Endothelial cell of coronary artery (primary cell): ENCODE measurements around the gene GDI1. TPM values are rescaled to one million over a fixed set of nuclear protein-coding genes. Genes with fewer than 3 reads are reported as not detected.

ENCODE experiments used
- total RNA-seq: library from RNA; depleted of rRNA; stranded (reverse); fragments of >200 nt; gene quantifications from 2 replicates; pipeline ENCODE4 v1.2.3, GENCODE V29; 2014

Gene GDI1
- 64.1 and 110 TPM in 2 replicates for total RNA-seq

DNA sequence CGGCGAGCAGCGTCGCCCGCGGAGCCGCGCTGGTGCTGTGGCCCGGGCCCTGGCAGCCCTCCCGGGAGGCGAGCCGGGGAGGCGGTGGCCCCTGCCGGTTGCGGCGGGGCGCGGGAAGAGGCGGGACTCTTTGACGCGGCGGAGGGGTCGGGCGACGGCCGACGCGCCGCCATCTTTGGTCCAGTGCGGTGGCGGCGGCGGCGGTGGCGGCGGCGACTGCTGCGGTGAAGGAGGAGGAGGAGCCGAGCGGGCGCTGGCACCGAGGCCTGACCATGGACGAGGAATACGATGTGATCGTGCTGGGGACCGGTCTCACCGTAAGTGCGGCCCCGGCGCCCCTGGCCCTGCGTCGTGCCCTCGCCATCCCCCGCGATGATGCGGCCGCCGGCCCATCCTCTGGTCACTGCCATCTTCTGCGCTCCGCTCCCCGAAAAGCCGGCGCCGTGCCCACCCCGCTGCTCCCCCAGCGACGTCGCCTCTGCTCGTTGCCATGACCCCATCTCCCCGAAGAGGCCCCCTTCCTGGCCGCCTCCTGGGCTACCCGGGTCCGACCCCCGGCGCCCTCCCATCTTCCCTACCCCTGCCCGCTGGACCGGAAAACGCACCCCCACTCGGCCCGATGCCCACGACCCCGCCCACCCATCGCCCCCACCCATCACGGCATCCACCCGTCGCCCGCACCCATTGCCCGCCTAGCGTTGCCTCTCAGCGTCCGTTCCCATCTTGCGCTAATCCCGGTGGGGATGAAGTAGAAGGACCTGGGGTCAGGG lies at the start of gene GDI1:
TSS of gene GDI1 (plus strand) at position 172 of the 770 bp plus-strand sequence. CDS start at position 273, 101 bp downstream.

DNA sequence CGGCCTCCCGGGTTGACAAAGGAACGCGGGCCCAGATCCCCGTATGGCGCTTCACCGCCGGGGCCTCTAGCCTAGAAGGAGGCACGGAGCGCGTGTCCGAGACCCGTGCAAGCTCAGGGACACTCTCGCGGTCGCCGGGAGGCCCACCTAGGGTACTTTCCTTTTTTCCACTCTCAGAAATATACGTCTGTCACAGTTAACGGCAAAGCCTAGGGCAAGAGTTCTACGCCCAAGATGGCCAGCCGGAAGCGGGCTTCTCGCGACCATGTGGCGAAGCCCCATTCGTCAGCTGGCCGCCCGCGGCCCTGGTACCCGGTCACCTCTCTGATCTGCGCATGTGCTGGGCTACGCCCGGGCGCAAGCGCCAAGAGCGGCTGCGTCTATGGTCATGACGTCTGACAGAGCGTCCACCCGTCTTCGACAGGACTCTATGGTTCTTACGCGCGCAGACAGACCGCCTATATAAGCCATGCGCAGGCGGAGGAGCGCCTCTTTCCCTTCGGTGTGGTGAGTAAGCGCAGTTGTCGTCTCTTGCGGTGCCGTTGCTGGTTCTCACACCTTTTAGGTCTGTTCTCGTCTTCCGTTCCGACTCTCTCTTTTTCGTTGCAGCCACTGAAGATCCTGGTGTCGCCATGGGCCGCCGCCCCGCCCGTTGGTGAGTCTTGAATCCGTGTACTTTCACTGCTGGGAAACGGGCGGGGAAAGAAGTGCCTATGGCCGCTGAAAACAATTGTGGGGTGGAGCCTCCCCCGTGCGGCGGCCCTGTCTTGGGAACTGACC lies 38.9 kb upstream of the GDI1 start, which contains the start of gene RPL10:
TSS of gene RPL10 (plus strand) at position 490 of the 780 bp plus-strand sequence. CDS start at position 633, 143 bp downstream.

GRCh38 chrX:154409222-154409871 lies 27.6 kb upstream of the GDI1 start, which contains the start of gene DNASE1L1:
DNASE1L1 (minus strand) TSS chrX:154409254; CDS start chrX:154405568, 3,686 bp downstream.

DNA sequence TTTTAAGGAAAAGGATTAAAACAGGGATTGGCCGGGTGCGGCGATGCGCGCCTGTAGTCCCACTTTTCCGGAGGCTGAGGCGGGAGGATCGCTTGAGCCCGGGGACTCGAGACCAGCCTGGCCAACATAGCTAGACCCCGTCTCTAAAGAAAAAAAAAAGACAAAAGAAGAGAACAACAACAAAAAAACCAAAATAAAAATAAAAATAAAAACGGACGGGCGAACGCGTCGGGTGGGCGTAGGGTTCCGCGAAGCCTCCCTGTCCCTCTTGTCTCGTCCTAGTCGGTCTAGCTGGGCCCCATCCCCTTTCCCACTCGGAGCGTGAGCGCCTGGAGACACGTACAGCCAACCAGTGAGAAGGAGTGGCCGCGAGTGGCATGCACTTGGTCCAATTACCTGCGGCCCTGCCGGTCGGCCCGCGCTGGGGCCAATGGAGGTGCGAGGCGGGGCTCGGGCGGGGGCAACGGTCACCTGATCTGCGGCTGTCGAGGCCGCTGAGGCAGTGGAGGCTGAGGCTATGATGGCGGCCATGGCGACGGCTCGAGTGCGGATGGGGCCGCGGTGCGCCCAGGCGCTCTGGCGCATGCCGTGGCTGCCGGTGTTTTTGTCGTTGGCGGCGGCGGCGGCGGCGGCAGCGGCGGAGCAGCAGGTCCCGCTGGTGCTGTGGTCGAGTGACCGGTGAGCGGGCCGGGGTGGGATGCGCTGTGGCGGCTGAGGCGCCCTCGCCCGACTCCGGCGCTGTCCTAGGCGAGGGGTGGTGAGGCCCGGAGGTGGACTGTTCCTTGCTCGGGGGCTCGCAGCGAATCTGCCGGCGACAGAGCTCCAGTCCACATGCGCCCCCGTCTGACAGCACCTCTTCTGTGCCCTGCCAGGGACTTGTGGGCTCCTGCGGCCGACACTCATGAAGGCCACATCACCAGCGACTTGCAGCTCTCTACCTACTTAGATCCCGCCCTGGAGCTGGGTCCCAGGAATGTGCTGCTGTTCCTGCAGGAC lies 8.5 kb upstream of the GDI1 start, which contains the start of gene ATP6AP1:
TSS of gene ATP6AP1 (plus strand) at position 502 of the 996 bp plus-strand sequence. CDS start at position 518, 16 bp downstream.

DNA sequence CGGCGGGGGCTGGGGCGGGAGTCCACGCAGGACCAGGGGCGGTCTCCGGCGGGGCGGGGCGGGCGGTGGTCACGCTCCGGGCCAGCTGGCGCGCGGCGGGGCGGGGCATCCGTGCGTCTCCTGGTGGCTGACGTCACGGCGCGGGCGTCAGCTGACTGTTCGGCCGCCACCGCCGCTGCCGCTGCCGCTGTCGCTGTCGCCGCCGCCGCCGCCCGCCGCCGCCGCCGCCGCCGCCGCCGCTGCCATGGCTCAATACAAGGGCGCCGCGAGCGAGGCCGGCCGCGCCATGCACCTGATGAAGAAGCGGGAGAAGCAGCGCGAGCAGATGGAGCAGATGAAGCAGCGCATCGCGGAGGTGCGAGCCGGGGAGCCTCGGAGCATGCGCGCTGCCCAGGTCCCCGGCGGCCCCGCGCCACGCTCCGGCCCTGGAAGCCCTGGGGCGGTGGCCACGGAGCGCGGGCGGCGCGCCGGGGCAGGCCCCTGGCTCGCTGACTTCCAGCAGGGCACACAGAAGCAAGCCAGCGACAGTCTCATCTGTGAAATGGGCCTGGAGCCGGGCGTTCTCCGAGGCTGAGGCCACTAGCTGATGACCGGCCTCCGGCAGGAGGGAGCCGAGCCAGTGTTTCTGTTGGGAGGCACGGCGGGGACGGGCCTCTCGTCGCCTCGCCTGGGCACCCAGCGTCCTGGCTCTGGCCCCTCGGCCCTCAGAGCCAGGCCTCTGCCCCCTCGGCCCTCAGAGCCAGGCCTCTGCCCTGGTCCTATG lies 7.2 kb downstream of the GDI1 start, which contains the start of gene FAM50A:
TSS of gene FAM50A (plus strand) at position 150 of the 763 bp plus-strand sequence. CDS start at position 245, 95 bp downstream.

DNA sequence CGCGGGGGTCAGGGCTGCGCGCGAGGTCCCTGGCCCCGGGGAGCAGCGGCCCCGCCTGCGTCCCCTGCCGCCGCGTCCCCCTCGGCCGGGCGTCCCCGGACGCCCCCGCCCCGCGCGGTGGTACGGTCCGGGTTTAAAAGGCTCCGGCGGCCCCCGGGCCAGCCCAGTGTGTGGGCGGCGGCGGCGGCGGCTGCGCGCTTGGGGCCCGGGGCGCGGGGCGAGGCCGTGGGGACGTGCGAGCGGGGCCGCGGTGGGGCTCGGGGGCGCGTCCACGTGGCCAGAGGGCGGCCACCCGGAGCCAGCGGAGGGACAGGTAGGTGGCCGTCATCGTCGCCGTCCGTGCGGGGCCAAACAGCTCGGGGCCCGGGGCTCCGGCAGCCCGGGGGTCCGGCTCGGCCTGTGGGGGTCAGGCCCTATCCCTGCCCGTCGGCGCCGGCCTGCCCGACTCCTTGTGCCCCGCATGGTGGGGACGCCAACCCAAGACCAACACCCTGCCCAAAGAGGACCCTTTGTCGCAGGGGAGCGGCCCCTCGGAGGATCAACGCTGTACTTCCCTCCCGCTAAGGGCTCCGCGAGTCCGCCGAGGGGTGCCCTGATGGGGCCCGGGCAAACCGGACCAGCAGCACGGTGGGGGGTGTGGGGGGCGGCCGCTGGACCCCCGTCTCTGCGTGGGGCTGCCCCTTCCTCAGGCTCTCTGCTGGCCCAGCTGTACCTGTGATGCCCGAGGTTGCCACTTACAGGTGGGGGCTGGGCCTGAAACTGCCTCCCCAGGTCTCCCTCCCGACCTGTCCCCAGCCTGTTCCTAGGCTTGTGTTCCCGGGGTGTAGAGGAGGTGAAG lies 21.4 kb downstream of the GDI1 start, which contains the start of gene PLXNA3:
TSS of gene PLXNA3 (plus strand) at position 166 of the 838 bp plus-strand sequence. CDS start 1,903 bp downstream, outside the sequence.

DNA sequence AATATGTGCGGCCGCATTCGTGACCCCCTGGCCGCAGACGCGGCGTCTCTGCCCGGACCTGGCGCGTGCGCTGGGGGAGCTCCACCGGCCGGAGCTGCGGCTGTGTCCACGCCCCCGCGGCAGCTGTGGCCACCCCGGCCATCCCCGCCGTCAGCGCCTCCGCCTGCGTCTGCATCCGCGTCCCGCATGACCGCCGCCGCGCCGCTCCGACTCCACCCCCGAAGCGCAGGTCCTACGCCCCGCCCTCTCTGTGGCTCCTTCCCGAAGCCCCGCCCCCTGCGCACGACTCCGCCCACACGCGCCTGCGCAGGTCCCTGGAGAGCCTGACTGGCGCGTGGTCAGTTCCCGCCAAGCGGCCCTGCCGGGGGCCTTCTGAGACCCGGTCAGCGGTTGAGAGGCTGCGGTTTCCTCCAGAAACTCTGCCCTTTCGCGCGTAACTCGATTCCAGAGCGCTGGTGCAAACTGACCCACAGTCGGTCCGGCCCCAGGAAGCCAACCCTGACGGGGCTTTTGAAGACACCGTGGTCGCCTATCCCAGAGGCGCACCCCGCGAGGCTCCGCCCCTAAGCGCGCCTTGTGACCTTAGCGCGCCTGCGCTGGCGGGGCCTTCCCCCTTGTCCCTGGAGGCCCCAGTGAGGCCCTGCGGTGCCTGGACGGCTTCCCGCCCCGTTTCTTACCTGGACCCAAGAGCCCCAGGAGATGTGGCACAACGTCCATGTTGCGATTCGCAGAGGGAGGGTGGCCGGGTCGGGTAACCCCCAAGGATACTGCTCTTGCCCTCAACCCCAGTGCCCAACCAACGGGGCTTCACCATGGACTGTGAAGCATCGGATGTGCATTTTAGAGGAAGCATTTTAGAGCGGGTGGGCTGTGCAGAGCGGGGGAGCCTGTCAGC lies 42.0 kb downstream of the GDI1 start, which contains the start of gene LAGE3:
TSS of gene LAGE3 (minus strand) at position 554 of the 895 bp plus-strand sequence. CDS start at position 188, 366 bp downstream.

GRCh38 chrX:154486396-154487207 lies 49.6 kb downstream of the GDI1 start, which contains the start of gene UBL4A:
UBL4A (minus strand) TSS chrX:154486615; CDS start chrX:154486584, 31 bp downstream.

DNA sequence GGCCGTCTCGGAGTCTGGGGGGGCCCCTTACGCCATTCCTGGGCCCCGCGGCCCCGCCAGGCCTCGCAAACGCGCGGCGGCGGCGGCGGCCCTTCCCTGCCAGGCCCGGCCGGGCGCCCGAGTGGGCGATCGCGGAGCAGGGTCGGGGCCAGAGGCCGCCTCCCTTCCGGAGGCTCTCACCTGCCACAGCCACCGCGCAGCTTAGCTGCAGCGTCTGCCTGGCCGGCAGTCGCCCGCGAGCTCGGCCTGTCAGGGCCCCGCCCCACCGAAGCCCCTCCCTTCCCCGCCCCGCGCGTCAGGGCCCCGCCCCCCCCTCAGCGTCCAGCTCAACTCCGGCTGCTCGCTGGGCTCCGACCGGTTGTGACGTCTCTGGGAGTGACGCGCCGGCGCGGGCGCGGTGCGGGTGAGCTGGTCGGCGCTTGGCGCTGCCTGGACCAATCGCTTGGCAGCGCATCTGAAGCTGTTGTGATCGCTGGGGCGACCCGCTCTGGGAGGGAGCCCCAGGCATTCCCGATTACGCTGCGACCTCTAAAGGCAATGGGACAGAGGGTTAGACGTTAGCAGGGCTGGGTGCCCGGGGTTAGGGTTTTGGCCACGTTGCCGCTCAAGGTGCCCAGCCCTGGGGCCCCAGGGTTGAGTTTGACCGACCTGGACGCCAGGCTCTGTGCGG lies 53.6 kb downstream of the GDI1 start, which contains the start of gene SLC10A3:
TSS of gene SLC10A3 (minus strand) at position 216 of the 670 bp plus-strand sequence. CDS start 1,689 bp downstream, outside the sequence.

Other genes with a start within 250 kb of the GDI1 start
- gene OPN1MW2, start 217.4 kb upstream of the GDI1 start, total RNA-seq = not detected in 2 replicates
- gene OPN1MW3, start 179.6 kb upstream of the GDI1 start, total RNA-seq = not detected in 2 replicates
- not detected in 2 replicates for gene TEX28, start 142.0 kb upstream of the GDI1 start, total RNA-seq
- not detected in 2 replicates for gene TKTL1, start 141.4 kb upstream of the GDI1 start, total RNA-seq
- gene FLNA, start 62.5 kb upstream of the GDI1 start, total RNA-seq = 2,046 and 3,187 TPM in 2 replicates
- gene EMD, start 57.9 kb upstream of the GDI1 start, total RNA-seq = 19.9 and 20.2 TPM in 2 replicates
- 2,577 and 3,067 TPM in 2 replicates for gene RPL10, start 38.8 kb upstream of the GDI1 start, total RNA-seq
- 105 and 122 TPM in 2 replicates for gene DNASE1L1, start 27.9 kb upstream of the GDI1 start, total RNA-seq
- 13.2 and 32.1 TPM in 2 replicates for gene TAFAZZIN, start 25.6 kb upstream of the GDI1 start, total RNA-seq
- 62.0 and 87.5 TPM in 2 replicates for gene ATP6AP1, start 8.5 kb upstream of the GDI1 start, total RNA-seq
- gene FAM50A, start 7.0 kb downstream of the GDI1 start, total RNA-seq = 83.4 and 111 TPM in 2 replicates
- gene PLXNA3, start 21.1 kb downstream of the GDI1 start, total RNA-seq = 8.3 and 16.8 TPM in 2 replicates
- 10.4 and 12.2 TPM in 2 replicates for gene LAGE3, start 42.1 kb downstream of the GDI1 start, total RNA-seq
- gene UBL4A, start 49.5 kb downstream of the GDI1 start, total RNA-seq = 32.7 and 47.2 TPM in 2 replicates
- gene SLC10A3, start 53.5 kb downstream of the GDI1 start, total RNA-seq = 8.2 and 14.5 TPM in 2 replicates
- 23.0 and 32.4 TPM in 2 replicates for gene FAM3A, start 79.1 kb downstream of the GDI1 start, total RNA-seq
- gene G6PD, start 109.7 kb downstream of the GDI1 start, total RNA-seq = 34.5 and 66.3 TPM in 2 replicates
- 12.0 and 13.6 TPM in 2 replicates for gene IKBKG, start 110.5 kb downstream of the GDI1 start, total RNA-seq
- gene CTAG1A, start 148.0 kb downstream of the GDI1 start, total RNA-seq = not detected in 2 replicates
- gene CTAG1B, start 182.1 kb downstream of the GDI1 start, total RNA-seq = not detected in 2 replicates
- gene CTAG2, start 216.4 kb downstream of the GDI1 start, total RNA-seq = not detected in 2 replicates